ENCODE results near the gene GPR156. TPM values are rescaled to one million over a fixed set of nuclear protein-coding genes. Genes with fewer than 3 reads are reported as not detected.

Gene GPR156
- total and polyA plus RNA-seq, 10 of the 15 experiments (the other 5 are each of a cell fraction or from before 2014, with no cell fraction given) = 0.08 to 0.15 (median 0.11) TPM; not detected in 6

DNA sequence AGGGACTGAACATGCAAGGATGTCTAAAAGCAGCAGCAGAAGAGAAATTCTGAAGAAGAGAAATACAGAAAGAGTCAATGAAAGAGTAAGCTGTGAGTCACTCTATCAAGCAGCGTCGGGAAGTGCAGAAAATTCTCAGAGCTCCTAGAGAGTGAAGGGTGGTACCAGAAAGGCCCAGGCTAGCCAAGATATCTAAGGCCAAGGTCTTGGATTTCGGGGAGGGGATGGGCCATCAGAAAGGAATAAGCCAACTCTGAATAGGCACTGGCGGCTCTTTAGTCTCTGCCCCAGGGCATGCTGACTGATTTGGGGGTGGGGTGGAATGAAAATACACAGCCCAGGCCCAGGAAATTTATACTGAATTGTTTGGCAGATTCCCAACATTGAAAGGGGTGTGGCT lies 70.8 kb downstream of the GPR156 start:
- CTCF ChIA-PET = interaction anchor here (1.1 kb wide), 1 partner anchor 8 kb away, joined by 3 read pairs; no protein-coding TSS in a partner anchor
- no peaks in the 10 kb centered on the region for H3K27me3 ChIP-seq (replicated peaks in 1 of 2; ENCODE audit: control insufficient read depth in 2 of 2, insufficient read depth in 2 of 2, low read length in 1 of 2)
- RAD21 ChIA-PET (ENCODE audit: unreplicated experiment) = no interaction called here
- TF ChIP-seq TCF12 (IDR thresholded peaks at IDR 0.05; ENCODE audit: low read depth, low read length) (no peak), RAD21 (IDR thresholded peaks at IDR 0.05; ENCODE audit: insufficient read depth, low read depth, low read length) (no peak), PKNOX1 (IDR thresholded peaks at IDR 0.05) (no peak), SMAD5 (IDR thresholded peaks at IDR 0.05; ENCODE audit: low read depth) (no peak), CHD2 (IDR thresholded peaks at IDR 0.05; ENCODE audit: borderline replicate concordance, low read depth, low read length) (no peak), YBX1 (IDR thresholded peaks at IDR 0.05) (no peak), CUX1 (IDR thresholded peaks at IDR 0.05; ENCODE audit: insufficient replicate concordance, low read depth, low read length) (no peak), RB1 (IDR thresholded peaks at IDR 0.05; ENCODE audit: borderline replicate concordance) (no peak), ZNF217 (IDR thresholded peaks at IDR 0.05) (no peak), EGR1 (IDR thresholded peaks at IDR 0.05; ENCODE audit: borderline replicate concordance in 1 of 2, low read depth in 2 of 2, low read length in 2 of 2) (no peak), ZNF687 (IDR thresholded peaks at IDR 0.05) (no peak), ETV6 (conservative IDR thresholded peaks at IDR 0.05 in 1 of 2, IDR thresholded peaks at IDR 0.05 in 1 of 2; ENCODE audit: borderline replicate concordance in 1 of 2, low read depth in 1 of 2) (no peak), ESRRA (IDR thresholded peaks at IDR 0.05; ENCODE audit: low read length) (no peak)

More for the DNA sequence above, 70.8 kb downstream of the GPR156 start:
- intact Hi-C loops (cut with micrococcal nuclease; ENCODE audit: unreplicated experiment) (no loop called here), in situ Hi-C loops (cut with MboI) (no loop called here)
- no peak overlapping the region for H3K4me2 ChIP-seq (ENCODE audit: control insufficient read depth, insufficient read depth)
- no peak overlapping the region for H3K9ac ChIP-seq (ENCODE audit: control insufficient read depth, insufficient read depth, low read length)
- H4K20me1 ChIP-seq (ENCODE audit: control insufficient read depth, insufficient read depth) = no peaks in the 10 kb centered on the region
- no peaks in the 10 kb centered on the region for H3K79me2 ChIP-seq (ENCODE audit: control insufficient read depth, insufficient read depth, low read length)
- H2AFZ ChIP-seq (ENCODE audit: control insufficient read depth, low read depth, low read length) = no peak overlapping the region
- no peaks in the 10 kb centered on the region for H3K9me3 ChIP-seq (replicated peaks; ENCODE audit: control insufficient read depth, insufficient read depth, low read length)
- no TSS peak for BruUV-seq (replicated peaks)
- no peak for ATAC-seq
- H3K4me1 ChIP-seq (ENCODE audit: control insufficient read depth, insufficient read depth, low read length) = no peaks in the 10 kb centered on the region
- no peak for DNase-seq (ENCODE audit: low read depth, low spot score)
- no peak for FAIRE-seq
- no peak overlapping the region for H3K4me3 ChIP-seq
- no peaks in the 10 kb centered on the region for H3K36me3 ChIP-seq (ENCODE audit: control insufficient read depth in 2 of 2, insufficient read depth in 2 of 2, low read length in 1 of 2)
- SMC1A ChIA-PET (ENCODE audit: uncharacterized antibody, unreplicated experiment) = no interaction called here
- 65% methylated on average over 4 of the region's 4 CpGs for WGBS (ENCODE audit: insufficient coverage, insufficient replicate concordance, low lambda C conversion rate, missing lambda C conversion rate)
- no peak overlapping the region for H3K27ac ChIP-seq (ENCODE audit: control insufficient read depth, insufficient read depth)
- POLR2A ChIA-PET = no interaction called here

All from GM12878 (cell line).